ENCODE results near the gene STPG2. TPM values are rescaled to one million over a fixed set of nuclear protein-coding genes. Genes with fewer than 3 reads are reported as not detected.

Gene STPG2
- total and polyA plus RNA-seq, 2 of the 8 experiments (the other 6 are each of a cell fraction or from before 2014, with no cell fraction given) = 0.03 TPM; not detected in 1

- no peak overlapping the region for H2BK15ac ChIP-seq (ENCODE audit: low read length)
- no peak overlapping the region for H2BK12ac ChIP-seq (ENCODE audit: low read depth, low read length)
- H3K18ac ChIP-seq (ENCODE audit: extremely low read depth, low read length) = no peak overlapping the region
- no peak for FAIRE-seq
- H3K23me2 ChIP-seq (ENCODE audit: low read depth, low read length) = no peaks in the 10 kb centered on the region
- TF ChIP-seq SIRT6 (IDR thresholded peaks at IDR 0.05; ENCODE audit: low read length) (no peak), JUN (IDR thresholded peaks at IDR 0.05; ENCODE audit: low read depth, low read length) (no peak)
- no peak overlapping the region for H2BK20ac ChIP-seq (ENCODE audit: low read length)
- no peak overlapping the region for H3K56ac ChIP-seq (replicated peaks; ENCODE audit: insufficient read length, low read depth, low read length)
- H3K27me3 ChIP-seq (replicated peaks in 1 of 4; ENCODE audit: control insufficient read depth in 3 of 4, extremely low read depth in 1 of 4, insufficient read depth in 3 of 4, low read length in 3 of 4) = no peaks in the 10 kb centered on the region
- H2AFZ ChIP-seq (ENCODE audit: low read length) = no peak overlapping the region
- no peaks in the 10 kb centered on the region for H3K4me1 ChIP-seq (replicated peaks in 1 of 4; ENCODE audit: control insufficient read depth in 3 of 4, insufficient read depth in 4 of 4, low read length in 3 of 4)
- H3K4me3 ChIP-seq (ENCODE audit: extremely low read depth in 1 of 4, insufficient read depth in 2 of 4, low read depth in 3 of 4, low read length in 4 of 4) = no peak overlapping the region
- H3K23ac ChIP-seq (ENCODE audit: insufficient read length) = no peak overlapping the region
- DNase-seq (ENCODE audit: low read depth in 1 of 2, low spot score in 2 of 2) = no peak
- no peak overlapping the region for H2BK120ac ChIP-seq (replicated peaks; ENCODE audit: low read depth, low read length)
- no peak overlapping the region for H2BK5ac ChIP-seq (ENCODE audit: low read depth, low read length)
- H2AK5ac ChIP-seq (ENCODE audit: low read depth, low read length) = no peak overlapping the region
- H4K91ac ChIP-seq (replicated peaks; ENCODE audit: insufficient read length, low read length) = no peak overlapping the region
- H4K20me1 ChIP-seq (replicated peaks in 1 of 2; ENCODE audit: control insufficient read depth in 1 of 2, insufficient read depth in 2 of 2, low read length in 2 of 2) = no peaks in the 10 kb centered on the region
- H3K27ac ChIP-seq (ENCODE audit: low read depth, low read length) = no peak overlapping the region
- H3K36me3 ChIP-seq (ENCODE audit: control insufficient read depth in 2 of 4, insufficient read depth in 4 of 4, low read length in 3 of 4) = no peaks in the 10 kb centered on the region
- no peak overlapping the region for H3K4me2 ChIP-seq (ENCODE audit: insufficient read depth in 1 of 2, low read depth in 2 of 2, low read length in 2 of 2)
- no peak overlapping the region for H4K8ac ChIP-seq (ENCODE audit: extremely low read depth, insufficient read depth, low read length)
- no peak overlapping the region for H4K5ac ChIP-seq (ENCODE audit: insufficient read length, low read depth, low read length)
- POLR2A ChIA-PET (ENCODE audit: partially characterized antibody) = no interaction called here
- CTCF ChIA-PET (ENCODE audit: partially characterized antibody) = no interaction called here
- no peak overlapping the region for H3K14ac ChIP-seq (ENCODE audit: insufficient read length)
- no peaks in the 10 kb centered on the region for H3K79me2 ChIP-seq (ENCODE audit: control insufficient read depth in 1 of 2, insufficient read depth in 2 of 2, low read length in 2 of 2)
- H3K4ac ChIP-seq (replicated peaks; ENCODE audit: insufficient read length, low read depth, low read length) = no peak overlapping the region
- no peaks in the 10 kb centered on the region for H3K9me3 ChIP-seq (ENCODE audit: insufficient read depth in 2 of 2, low read depth in 1 of 2, low read length in 1 of 2)
- H3K79me1 ChIP-seq (ENCODE audit: low read depth, low read length) = no peaks in the 10 kb centered on the region
- H3K9ac ChIP-seq (replicated peaks in 1 of 4; ENCODE audit: extremely low read depth in 1 of 4, low read depth in 3 of 4, low read length in 3 of 4) = no peak overlapping the region
Measured at GRCh38 chr4:97950836-97951235, 192.4 kb downstream of the STPG2 start.

Data from H1 (cell line).